HUES48 (cell line): ENCODE measurements around the gene SYTL1.

Source experiments
- H3K27ac ChIP-seq: one replicate; pipeline ENCODE4 v1.7.0; 2013; ENCODE audit warnings: low read depth, low read length, inconsistent platforms
- H3K27me3 ChIP-seq: 2 replicates; pipeline ENCODE4 v1.6.1; 2013; ENCODE audit warnings: mild to moderate bottlenecking, low read length; ENCODE audit not compliant: control insufficient read depth, insufficient read depth
- H3K36me3 ChIP-seq: 2 replicates; pipeline ENCODE4 v1.6.1; 2013; ENCODE audit warnings: low read length; ENCODE audit not compliant: control insufficient read depth, insufficient read depth
- H3K4me1 ChIP-seq: 2 replicates; pipeline ENCODE4 v1.6.1; 2013; ENCODE audit warnings: mild to moderate bottlenecking, low read length; ENCODE audit not compliant: control insufficient read depth, insufficient read depth
- H3K4me3 ChIP-seq: 2 replicates; pipeline ENCODE4 v1.5.1; 2013; ENCODE audit warnings: mild to moderate bottlenecking, low read depth, low read length
- H3K9ac ChIP-seq: 2 replicates; pipeline ENCODE4 v1.6.1; 2013; ENCODE audit warnings: mild to moderate bottlenecking, low read depth, low read length, moderate library complexity
- H3K9me3 ChIP-seq: 2 replicates; pipeline ENCODE4 v1.6.1; 2013; ENCODE audit warnings: low read length; ENCODE audit not compliant: control insufficient read depth, insufficient read depth

The SYTL1 gene

GRCh38 chr1:27366113-27366410, 24.2 kb downstream of the SYTL1 start:
- Histone ChIP-seq H3K9ac (no peak overlapping the region; the same call in 1 of the 2 replicates), H3K27me3 (peaks cover 13% of the 10 kb centered on the region), H3K36me3 (no peaks in the 10 kb centered on the region), H3K4me1 (peaks cover 19% of the 10 kb centered on the region), H3K4me3 (peak overlapping the region; percentile 69), H3K27ac (peak overlapping the region; percentile 50), H3K9me3 (no peaks in the 10 kb centered on the region)

GRCh38 chr1:27366411-27367159, 24.8 kb downstream of the SYTL1 start, which contains the start of gene MAP3K6:
Gene MAP3K6, minus strand, starts transcription at chr1:27366961. Its CDS starts 364 bp downstream, at chr1:27366597.
- H3K9me3 ChIP-seq = no peaks in the 10 kb centered on the region
- peak within 1 kb of the TSS; percentile 69 for H3K4me3 ChIP-seq
- no peaks in the 10 kb centered on the region for H3K36me3 ChIP-seq
- peaks cover 8% of the 10 kb centered on the region for H3K27me3 ChIP-seq
- peak within 1 kb of the TSS; percentile 79 for H3K27ac ChIP-seq
- H3K4me1 ChIP-seq = peaks cover 19% of the 10 kb centered on the region
- H3K9ac ChIP-seq = no peak within 1 kb of the TSS; the same call in 1 of the 2 replicates

- Histone ChIP-seq H3K36me3 (no peaks in the 10 kb centered on the region), H3K4me1 (peaks cover 19% of the 10 kb centered on the region), H3K27ac (peak overlapping the region; percentile 79), H3K4me3 (peak overlapping the region; percentile 69), H3K27me3 (0 out of 2 replicates have a peak, but pooled peaks cover 2% of the 10 kb centered on the region), H3K9ac (no peak overlapping the region), H3K9me3 (no peaks in the 10 kb centered on the region)
Observed at GRCh38 chr1:27367160-27367650, 25.4 kb downstream of the SYTL1 start.

- Histone ChIP-seq H3K27me3 (no peaks in the 10 kb centered on the region), H3K36me3 (no peaks in the 10 kb centered on the region), H3K4me3 (no peak overlapping the region), H3K27ac (no peak overlapping the region), H3K9ac (no peak overlapping the region), H3K4me1 (peaks cover 19% of the 10 kb centered on the region), H3K9me3 (no peaks in the 10 kb centered on the region)
Observed at GRCh38 chr1:27368869-27369582, 27.2 kb downstream of the SYTL1 start.

GRCh38 chr1:27372022-27372807, 30.4 kb downstream of the SYTL1 start:
- no peak overlapping the region for H3K27ac ChIP-seq
- no peaks in the 10 kb centered on the region for H3K9me3 ChIP-seq
- H3K27me3 ChIP-seq = no peaks in the 10 kb centered on the region
- peaks cover 5% of the 10 kb centered on the region for H3K4me1 ChIP-seq
- no peak overlapping the region for H3K9ac ChIP-seq
- H3K36me3 ChIP-seq = no peaks in the 10 kb centered on the region
- no peak overlapping the region for H3K4me3 ChIP-seq

GRCh38 chr1:27372808-27373690, 31.2 kb downstream of the SYTL1 start:
- Histone ChIP-seq H3K36me3 (no peaks in the 10 kb centered on the region), H3K9ac (no peak overlapping the region), H3K4me3 (no peak overlapping the region), H3K9me3 (no peaks in the 10 kb centered on the region), H3K27ac (no peak overlapping the region), H3K27me3 (no peaks in the 10 kb centered on the region), H3K4me1 (no peaks in the 10 kb centered on the region)

- H3K27ac ChIP-seq = no peak within 1 kb of the TSS
- no peak within 1 kb of the TSS for H3K9ac ChIP-seq
- H3K9me3 ChIP-seq = no peaks in the 10 kb centered on the region
- H3K4me1 ChIP-seq = no peaks in the 10 kb centered on the region
- no peak within 1 kb of the TSS for H3K4me3 ChIP-seq
- H3K27me3 ChIP-seq = no peaks in the 10 kb centered on the region
- no peaks in the 10 kb centered on the region for H3K36me3 ChIP-seq
Observed at GRCh38 chr1:27374362-27375086, 32.7 kb downstream of the SYTL1 start, which contains the start of gene FCN3. Gene FCN3, minus strand, starts transcription at chr1:27374824. Its CDS starts 6 bp downstream, at chr1:27374818.

GRCh38 chr1:27377760-27378495, 36.1 kb downstream of the SYTL1 start:
- Histone ChIP-seq H3K27me3 (peaks cover 10% of the 10 kb centered on the region), H3K4me1 (no peaks in the 10 kb centered on the region), H3K36me3 (no peaks in the 10 kb centered on the region), H3K9me3 (no peaks in the 10 kb centered on the region), H3K4me3 (no peak overlapping the region), H3K27ac (no peak overlapping the region), H3K9ac (no peak overlapping the region)

GRCh38 chr1:27379564-27380122, 37.8 kb downstream of the SYTL1 start:
- no peaks in the 10 kb centered on the region for H3K36me3 ChIP-seq
- H3K27me3 ChIP-seq = peaks cover 10% of the 10 kb centered on the region
- H3K4me1 ChIP-seq = no peaks in the 10 kb centered on the region
- no peak overlapping the region for H3K4me3 ChIP-seq
- H3K9me3 ChIP-seq = no peaks in the 10 kb centered on the region
- no peak overlapping the region for H3K9ac ChIP-seq
- no peak overlapping the region for H3K27ac ChIP-seq
